ENCODE measurements around the gene PDE11A.
A peak's percentile ranks its signal among the peaks of the same experiment; 100 is the strongest.

The PDE11A gene

GRCh38 chr2:177923323-177923722, 149.3 kb downstream of the PDE11A start:
- DNase-seq (ENCODE audit: low read depth) = no peak

DNA sequence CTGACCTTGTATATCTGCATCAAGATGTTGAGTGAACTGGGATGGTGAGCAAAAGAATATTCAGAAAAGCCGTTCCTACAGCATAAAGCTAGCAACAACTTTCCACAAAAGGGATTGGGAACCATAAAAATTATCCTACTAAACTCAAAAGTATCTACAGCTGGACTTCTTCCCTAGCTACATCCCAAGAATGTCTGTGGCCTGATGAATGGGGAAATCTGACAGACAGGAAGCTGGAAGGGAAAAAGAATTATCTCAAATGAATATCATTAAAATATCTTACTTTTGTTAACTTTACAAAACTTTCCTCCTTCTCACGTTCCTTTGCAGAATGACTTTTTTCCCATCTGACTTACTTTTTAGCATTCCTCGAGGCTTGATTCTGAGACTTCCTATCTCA, 150.9 kb downstream of the PDE11A start:
- DNase-seq (ENCODE audit: low read depth) = no peak

GRCh38 chr2:177917169-177917568, 155.4 kb downstream of the PDE11A start:
- no peak for DNase-seq (ENCODE audit: low read depth)

- no peak for DNase-seq (ENCODE audit: low read depth)
Observed at GRCh38 chr2:177916342-177916741, 156.2 kb downstream of the PDE11A start.

GRCh38 chr2:177914247-177914646, 158.3 kb downstream of the PDE11A start:
- DNase-seq (ENCODE audit: low read depth) = no peak

GRCh38 chr2:177909962-177910361, 162.6 kb downstream of the PDE11A start:
- DNase-seq (ENCODE audit: low read depth) = no peak

GRCh38 chr2:177908824-177909223, 163.8 kb downstream of the PDE11A start:
- DNase-seq (ENCODE audit: low read depth) = no peak

DNA sequence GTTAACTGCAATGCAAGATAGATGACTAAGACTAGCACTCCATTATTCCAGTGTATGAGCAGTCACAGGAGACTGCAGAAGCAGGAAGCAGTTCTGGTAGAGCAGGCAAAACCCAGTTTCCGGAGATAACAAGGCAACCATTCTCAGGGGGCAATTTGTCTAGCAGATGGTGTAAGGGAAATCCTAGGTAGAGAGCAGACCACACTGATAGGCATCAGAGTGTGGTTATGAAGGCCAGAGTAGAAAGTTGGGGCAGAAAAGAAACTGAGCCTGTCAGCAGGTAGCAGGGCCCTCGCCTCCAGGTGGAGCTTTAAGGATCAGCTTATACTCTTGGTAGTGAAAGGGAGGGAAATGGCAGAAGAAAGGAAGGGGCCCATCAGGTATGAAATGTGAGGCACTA, 164.4 kb downstream of the PDE11A start:
- no peak for DNase-seq (ENCODE audit: low read depth)

DNA sequence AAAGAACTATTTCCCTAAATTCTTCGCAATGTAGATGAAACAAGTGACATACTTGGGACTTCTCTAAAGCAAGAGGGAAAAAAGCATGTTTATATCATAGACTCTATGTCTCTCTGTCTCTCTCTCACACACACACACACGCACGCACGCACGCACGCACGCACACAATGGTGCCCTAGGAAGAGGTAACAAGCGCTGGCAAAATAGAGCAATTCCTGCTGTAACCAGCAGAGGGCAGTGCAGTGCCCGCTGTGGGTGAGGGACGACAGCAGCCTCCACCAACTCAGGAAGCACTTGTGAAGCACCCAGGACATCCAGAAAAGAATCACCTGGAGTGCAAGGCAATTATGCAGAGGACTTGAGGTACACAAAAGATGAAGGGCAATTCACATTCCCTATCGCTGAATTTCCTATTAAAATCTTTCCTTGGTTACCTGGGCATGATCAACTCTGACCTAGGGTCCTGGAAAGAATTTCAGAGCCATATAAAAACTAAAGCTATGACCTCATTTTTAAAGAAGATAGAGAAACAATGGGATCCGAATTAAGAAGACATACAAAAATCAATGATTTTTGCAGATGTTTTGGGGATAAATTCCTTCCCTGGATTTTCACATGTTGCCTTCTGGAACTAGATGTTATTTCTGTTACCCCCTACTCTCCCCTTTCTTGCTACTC, 166.4 kb downstream of the PDE11A start:
- DNase-seq (ENCODE audit: low read depth) = peak; percentile 21

DNA sequence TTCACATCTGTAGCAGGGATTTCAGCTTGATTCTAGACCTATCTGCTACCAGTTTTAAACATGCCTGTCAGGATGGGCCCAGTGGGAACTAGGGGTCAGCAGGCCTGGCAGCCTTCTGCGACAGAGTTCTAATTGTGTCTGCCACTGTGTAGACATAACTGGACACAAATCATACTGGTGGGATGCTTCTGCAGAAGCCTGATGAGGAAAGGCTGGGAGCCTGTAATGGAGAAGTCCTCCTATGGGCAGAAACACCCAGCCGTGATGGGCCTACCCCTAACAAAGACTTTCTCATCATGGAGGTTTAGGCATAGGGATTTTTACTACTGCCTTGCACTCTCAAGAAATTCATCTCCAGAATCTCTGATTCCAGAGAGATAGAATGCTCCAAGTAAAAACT, 166.9 kb downstream of the PDE11A start:
- DNase-seq (ENCODE audit: low read depth) = no peak

GRCh38 chr2:177902395-177903163, 170.0 kb downstream of the PDE11A start:
- DNase-seq (ENCODE audit: low read depth) = no peak

DNA sequence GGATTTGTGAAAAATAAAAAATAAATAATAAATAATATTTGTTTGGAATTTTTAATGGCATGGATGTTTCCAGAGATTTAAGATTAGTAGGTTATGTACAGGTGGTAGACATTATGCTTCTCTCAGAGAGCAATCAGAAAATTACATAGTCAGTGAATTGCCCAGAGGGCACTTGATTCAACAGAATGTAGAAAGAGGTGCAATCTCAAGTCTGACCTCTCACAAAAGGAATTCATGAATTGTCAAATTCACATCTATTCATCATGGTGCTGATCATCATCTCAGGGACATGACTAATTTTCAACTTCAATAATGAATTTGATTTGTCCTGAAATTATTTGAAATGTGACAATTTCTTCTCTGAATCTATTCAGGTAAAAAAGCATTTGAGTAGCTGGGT, 172.5 kb downstream of the PDE11A start:
- no peak for DNase-seq (ENCODE audit: low read depth)

DNA sequence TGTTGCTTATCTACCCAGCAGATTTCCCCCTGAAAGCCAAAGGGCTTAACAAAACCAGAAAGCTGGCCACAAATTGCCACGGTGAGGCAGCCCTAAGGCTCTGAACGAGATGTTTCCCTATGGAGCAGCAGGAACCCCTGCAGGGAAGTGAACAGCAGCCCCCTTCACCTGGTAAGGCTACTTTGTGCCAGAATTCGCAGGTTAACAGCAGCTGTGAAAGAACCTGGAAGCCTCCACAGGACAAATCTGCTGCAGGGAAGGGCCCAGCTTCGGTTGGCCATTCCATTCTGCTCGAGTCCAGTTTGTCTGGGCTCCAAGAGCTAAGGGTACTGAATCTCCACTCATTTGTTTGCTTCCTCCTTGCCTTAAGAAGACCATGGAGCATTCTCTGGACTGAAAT, 175.3 kb downstream of the PDE11A start:
- no peak for DNase-seq (ENCODE audit: low read depth)

GRCh38 chr2:177896587-177896986, 176.0 kb downstream of the PDE11A start:
- no peak for DNase-seq (ENCODE audit: low read depth)

GRCh38 chr2:177894546-177894945, 178.0 kb downstream of the PDE11A start:
- no peak for DNase-seq (ENCODE audit: low read depth)

DNA sequence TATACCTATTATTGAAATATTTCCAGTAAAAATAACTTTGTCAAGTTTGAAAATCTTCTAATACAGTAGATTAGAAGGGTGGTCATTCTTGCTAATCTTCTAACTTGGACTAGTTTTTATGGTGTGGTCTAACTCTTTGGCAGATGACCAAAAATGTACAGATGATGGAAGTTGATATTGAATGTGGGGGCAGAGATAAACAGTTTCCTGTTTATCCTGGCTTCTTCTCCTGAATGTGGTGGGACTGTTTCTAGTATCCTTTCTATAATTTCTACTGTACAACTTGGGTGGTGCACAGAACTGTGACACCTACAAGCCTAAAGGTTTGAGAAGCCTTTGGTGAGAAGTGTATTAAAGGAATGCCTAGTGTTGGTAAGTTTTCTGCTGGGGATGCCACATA, 178.7 kb downstream of the PDE11A start:
- no peak for DNase-seq (ENCODE audit: low read depth)

DNA sequence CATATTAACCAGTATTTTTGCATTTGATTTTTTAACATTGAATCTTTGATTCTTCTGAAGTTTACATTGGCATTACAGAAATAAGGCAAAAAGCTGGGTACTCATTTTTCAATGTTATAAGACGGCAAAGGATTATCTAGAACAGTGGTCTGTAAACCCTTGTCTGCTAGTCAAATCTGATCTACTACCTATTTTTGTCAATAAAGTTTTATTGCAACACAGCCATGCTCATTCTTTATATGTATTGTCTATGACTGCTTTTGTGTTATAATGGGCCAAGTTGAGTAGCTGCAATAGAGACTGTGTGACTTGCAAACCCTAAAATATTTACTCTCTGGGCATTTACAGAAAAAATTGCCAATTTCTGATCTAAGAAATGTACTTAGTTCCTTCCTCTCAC, 181.0 kb downstream of the PDE11A start:
- DNase-seq (ENCODE audit: low read depth) = no peak

DNA sequence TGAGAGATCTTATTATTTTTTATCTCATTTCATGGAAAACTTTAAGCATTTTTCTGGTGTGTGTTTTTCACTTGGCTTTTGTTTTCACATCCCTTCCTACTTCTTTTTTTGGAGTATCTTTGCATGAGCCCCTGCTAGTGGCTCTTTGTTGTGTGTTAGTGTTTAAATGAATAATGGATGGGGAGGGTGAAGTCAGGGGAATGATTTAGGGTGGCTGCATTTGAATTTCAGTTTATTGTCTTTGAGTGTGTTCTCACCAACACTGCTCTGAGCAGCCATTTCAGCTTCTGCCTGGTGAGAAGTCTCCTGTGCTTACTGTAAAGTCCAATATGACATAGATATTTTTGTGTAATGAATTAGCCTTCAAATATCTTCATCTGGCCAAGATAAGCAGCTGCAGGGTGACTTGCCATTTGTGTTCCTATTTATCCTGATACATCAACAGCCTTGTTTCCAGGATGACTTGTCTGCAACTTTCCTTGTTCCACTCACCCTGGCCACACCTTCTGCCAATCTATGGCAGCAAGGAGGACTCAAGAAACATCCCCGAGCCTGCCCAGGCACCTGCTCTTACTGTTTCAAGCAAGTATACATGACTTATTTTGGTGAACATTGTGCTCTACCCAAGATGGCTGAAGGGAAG, 182.6 kb downstream of the PDE11A start:
- peak; percentile 1 for DNase-seq (ENCODE audit: low read depth)

DNA sequence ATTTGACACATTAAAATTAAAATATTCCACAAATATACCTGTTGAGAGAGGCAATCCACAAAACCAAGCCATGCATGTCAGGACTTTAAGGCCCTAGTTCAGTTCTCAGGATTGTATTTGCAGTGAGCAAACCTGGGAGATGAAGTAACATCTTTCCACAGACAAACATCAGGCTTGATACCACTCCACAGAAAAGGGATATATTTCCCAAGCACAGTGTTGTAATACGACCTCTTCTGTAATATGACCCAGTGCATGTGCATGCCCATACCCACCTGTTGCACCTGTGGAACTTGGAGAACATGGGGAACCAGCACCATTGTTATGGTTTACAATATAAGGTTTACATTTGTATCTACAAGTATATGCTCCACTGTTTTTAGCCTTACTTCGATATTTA, 184.0 kb downstream of the PDE11A start:
- DNase-seq (ENCODE audit: low read depth) = no peak

DNA sequence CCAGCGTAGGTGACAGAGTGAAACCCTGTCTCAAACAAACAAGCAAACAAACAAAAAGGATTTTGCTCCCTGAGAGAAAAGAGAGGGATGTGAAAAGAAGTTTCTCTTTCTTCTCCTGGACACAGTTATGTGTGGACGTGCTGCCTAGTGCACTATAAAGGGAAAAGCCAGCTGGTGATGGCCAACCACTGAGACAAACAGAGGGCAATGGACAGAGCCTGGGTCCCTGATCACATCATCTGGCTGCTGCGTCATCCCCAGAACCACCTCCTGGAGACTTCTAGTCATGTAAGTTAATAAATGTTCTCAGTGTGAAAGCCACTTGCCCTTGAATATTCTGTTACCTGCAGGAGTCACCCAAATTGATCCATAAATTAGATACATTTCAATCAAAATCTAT, 184.9 kb downstream of the PDE11A start:
- no peak for DNase-seq (ENCODE audit: low read depth)

DNA sequence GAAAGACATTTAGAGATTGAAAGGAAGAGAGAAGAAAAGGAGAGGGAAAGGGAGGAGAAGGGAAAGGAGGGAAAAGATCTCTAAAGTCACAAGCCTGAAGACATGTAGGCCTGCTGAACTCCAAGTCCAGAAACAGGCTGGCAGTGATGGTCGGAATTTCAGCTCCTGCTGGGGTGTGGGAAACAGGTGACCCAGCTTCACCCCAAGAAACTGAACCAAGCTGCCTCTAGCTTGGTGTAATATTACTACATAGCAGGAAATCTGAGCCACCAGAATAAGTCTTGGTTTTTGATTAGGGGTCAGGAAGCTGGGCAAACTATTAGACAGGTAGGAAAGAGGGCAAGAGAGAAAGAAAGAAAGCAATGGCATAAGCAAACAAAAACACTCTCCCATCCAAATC, 185.8 kb downstream of the PDE11A start:
- DNase-seq (ENCODE audit: low read depth) = no peak

DNA sequence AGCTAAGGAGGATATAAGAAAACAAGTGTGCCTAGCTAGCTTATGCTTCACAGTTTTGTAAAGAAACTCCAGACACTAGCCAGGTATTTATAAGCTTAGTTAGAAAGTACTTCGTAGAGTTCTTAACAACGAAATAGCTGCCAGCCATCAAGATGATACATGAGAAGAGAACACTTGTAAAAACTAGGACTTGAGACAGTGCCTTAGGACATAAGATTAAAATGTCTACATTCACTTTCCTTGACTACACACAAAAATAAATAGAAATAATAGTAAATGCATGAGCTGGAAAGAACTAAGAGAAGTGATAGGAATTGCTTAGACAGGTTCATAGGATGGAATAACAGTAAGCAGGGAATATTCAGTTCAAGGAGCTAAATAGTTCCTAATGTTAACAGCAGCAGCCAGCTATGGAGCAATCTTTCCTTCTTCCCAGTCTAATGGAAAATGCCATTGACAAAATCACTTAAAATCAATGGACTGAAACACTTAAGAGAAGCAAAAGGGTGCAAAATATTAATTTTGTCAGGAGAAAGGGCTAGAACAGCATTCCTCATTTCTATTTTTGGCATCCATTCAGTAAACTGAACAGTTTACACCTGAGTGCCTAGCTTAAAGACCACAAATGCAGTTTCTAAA, 186.6 kb downstream of the PDE11A start:
- DNase-seq (ENCODE audit: low read depth) = no peak

DNA sequence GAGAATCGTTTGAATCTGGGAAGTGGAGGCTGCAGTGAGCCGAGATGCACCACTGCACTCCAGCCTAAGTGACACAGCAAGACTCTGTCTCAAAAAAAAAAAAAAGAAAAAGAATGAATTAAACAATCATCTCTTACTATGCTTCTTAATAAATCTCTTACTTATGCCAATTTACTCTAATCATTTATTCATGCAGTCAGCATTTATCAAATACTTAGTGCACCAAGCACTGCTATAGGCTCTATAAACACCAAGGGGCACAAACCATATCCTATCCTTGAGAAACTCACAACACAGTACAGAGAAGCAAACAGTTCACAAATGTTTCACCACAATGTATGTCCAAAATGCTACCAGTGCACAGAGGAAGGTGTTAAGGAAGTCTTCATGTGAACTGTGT, 189.4 kb downstream of the PDE11A start:
- DNase-seq (ENCODE audit: low read depth) = no peak
